ENCODE measurements around the gene THAP4. TPM values are rescaled to one million over a fixed set of nuclear protein-coding genes. Genes with fewer than 3 reads are reported as not detected.

THAP4 gene
- polyA plus RNA-seq, 1 of the 3 experiments (the other 2 are of a cell fraction): 64.7 TPM

DNA sequence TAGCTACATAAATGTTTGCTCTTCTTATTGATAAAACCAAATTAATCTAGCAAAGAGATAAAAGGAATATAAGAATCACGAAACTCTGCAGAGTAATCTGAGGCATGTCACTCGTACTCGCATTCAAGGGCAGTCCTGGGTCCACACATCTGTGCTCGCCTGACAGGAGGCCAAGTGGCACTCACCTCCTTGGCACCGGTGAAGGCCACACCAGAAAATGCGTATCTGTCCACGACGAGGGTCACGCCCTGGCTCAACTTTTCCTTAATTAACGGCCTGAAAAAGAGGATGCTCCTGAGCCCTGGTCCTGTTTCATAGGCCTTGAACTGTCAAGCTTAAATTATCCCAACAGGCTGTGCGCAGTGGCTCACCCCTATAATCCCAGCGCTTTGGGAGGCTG is 43.1 kb upstream of the THAP4 start:
- H3K4me3 ChIP-seq (ENCODE audit: low read depth in 2 of 2, low read length in 1 of 2): no peak overlapping the region
- no peaks in the 10 kb centered on the region for H3K9me2 ChIP-seq
- H3K4me2 ChIP-seq: peak overlapping the region; percentile 66; the same call in 1 of the 2 replicates
- no peaks in the 10 kb centered on the region for H3K9me3 ChIP-seq
- ChIA-PET CTCF (interaction anchor here (0.8 kb wide), 1 partner anchor 20 kb away, joined by 3 read pairs; no protein-coding TSS in a partner anchor), POLR2A (no interaction called here)
- peaks cover 7% of the 10 kb centered on the region; the same call in 1 of the 2 replicates for H4K20me1 ChIP-seq (ENCODE audit: insufficient read depth)
- H3K27me3 ChIP-seq (ENCODE audit: insufficient read depth): no peaks in the 10 kb centered on the region
- peaks cover 56% of the 10 kb centered on the region for H3K79me2 ChIP-seq (ENCODE audit: insufficient read depth)
- TF ChIP-seq FOSL2 (IDR thresholded peaks at IDR 0.05; ENCODE audit: borderline replicate concordance, low read depth) (no peak), POLR2AphosphoS5 (IDR thresholded peaks at IDR 0.05; ENCODE audit: low read depth, low read length) (no peak)
- H3K36me3 ChIP-seq (replicated peaks in 1 of 2; ENCODE audit: control insufficient read depth in 1 of 2, insufficient read depth in 2 of 2, low read length in 1 of 2): peaks cover 33 to 40% of the 10 kb centered on the region in 2 experiments
- H2AFZ ChIP-seq (ENCODE audit: low read depth): no peak overlapping the region
- no peak for DNase-seq
- H3K4me1 ChIP-seq (ENCODE audit: control insufficient read depth in 1 of 2, insufficient read depth in 2 of 2, low read depth in 1 of 2, low read length in 1 of 2): peaks cover 0 to 19% of the 10 kb centered on the region in 2 experiments; a peak in 2 of 4 replicates
- peak overlapping the region in 1 of 2 experiments; percentile 89; a peak in 2 of 4 replicates for H3K27ac ChIP-seq (ENCODE audit: low read depth in 2 of 2, low read length in 1 of 2)
- peaks cover 25% of the 10 kb centered on the region for H3F3A ChIP-seq (replicated peaks; ENCODE audit: insufficient read depth)
- 96% methylated on average over 11 of the region's 12 CpGs for WGBS (ENCODE audit: low lambda C conversion rate)
- H3K9ac ChIP-seq: no peak overlapping the region

DNA sequence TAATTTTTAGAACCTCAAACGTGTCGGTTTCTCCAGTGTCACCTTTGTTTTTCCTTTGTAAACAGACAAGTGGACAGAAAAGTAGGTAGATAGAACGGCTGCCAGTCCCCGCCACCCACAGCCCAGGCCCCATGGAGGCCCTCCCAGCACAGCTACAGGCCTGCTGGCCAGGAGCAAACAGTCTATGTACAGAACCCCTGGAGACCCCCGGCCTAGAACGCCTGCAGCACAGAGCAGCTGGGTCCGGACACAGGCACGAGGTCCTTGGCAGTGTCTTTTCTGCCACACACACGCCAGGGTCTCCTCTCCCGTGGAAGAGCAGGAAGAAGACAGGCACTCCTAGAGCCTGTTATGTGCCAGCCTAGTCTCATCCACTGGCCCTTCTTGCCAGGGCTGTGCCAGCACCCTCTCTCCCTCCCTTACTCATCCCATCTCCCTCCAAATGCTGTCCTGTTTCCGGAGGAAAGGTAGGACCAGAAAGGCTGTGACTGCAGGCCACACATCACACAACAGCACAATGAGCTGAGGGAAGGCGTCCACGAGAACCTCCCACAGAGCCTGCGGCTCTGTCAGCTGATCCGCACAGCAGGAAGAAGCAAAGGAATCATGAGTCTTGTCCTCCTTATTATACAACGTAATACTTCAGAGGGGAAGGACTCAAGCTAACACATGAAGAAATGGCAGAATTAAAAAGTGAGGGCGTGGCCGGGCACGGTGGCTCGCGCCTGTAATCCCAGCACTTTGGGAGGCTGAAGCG is 42.0 kb upstream of the THAP4 start:
- no peak overlapping the region for H2AFZ ChIP-seq (ENCODE audit: low read depth)
- H3K9me3 ChIP-seq: no peaks in the 10 kb centered on the region
- peaks cover 7% of the 10 kb centered on the region; the same call in 1 of the 2 replicates for H4K20me1 ChIP-seq (ENCODE audit: insufficient read depth)
- peaks cover 29% of the 10 kb centered on the region in 2 experiments for H3K36me3 ChIP-seq (replicated peaks in 1 of 2; ENCODE audit: control insufficient read depth in 1 of 2, insufficient read depth in 2 of 2, low read length in 1 of 2)
- H3K9ac ChIP-seq: no peak overlapping the region
- DNase-seq: no peak
- H3K9me2 ChIP-seq: no peaks in the 10 kb centered on the region
- no peaks in the 10 kb centered on the region for H3K27me3 ChIP-seq (ENCODE audit: insufficient read depth)
- peaks cover 45% of the 10 kb centered on the region for H3K79me2 ChIP-seq (ENCODE audit: insufficient read depth)
- POLR2A ChIA-PET: interaction anchor here (0.6 to 0.7 kb wide), 2 partner anchors 13 to 175 kb away, joined by 3 to 4 read pairs; no protein-coding TSS in a partner anchor
- H3K4me1 ChIP-seq (ENCODE audit: control insufficient read depth in 1 of 2, insufficient read depth in 2 of 2, low read depth in 1 of 2, low read length in 1 of 2): peaks cover 0 to 19% of the 10 kb centered on the region in 2 experiments; a peak in 2 of 4 replicates
- no peak overlapping the region for H3K27ac ChIP-seq (ENCODE audit: low read depth in 2 of 2, low read length in 1 of 2)
- H3K4me2 ChIP-seq: no peak overlapping the region
- CTCF ChIA-PET: interaction anchor here (0.8 to 1.4 kb wide), 2 partner anchors 14 to 19 kb away, joined by 3 read pairs; no protein-coding TSS in a partner anchor
- TF ChIP-seq RAD21 (IDR thresholded peaks at IDR 0.05; ENCODE audit: low read length) (no peak), FOSL2 (IDR thresholded peaks at IDR 0.05; ENCODE audit: borderline replicate concordance, low read depth) (no peak), NFIC (IDR thresholded peaks at IDR 0.05; ENCODE audit: borderline replicate concordance) (no peak), FOXM1 (IDR thresholded peaks at IDR 0.05; ENCODE audit: low read depth) (no peak), TEAD4 (IDR thresholded peaks at IDR 0.05; ENCODE audit: borderline replicate concordance, insufficient read depth) (no peak), RFX5 (IDR thresholded peaks at IDR 0.05; ENCODE audit: low read length) (no peak), FOXJ3 (CRISPR knock-in tag; IDR thresholded peaks at IDR 0.05) (no peak), MEF2A (IDR thresholded peaks at IDR 0.05; ENCODE audit: borderline replicate concordance, low read depth) (no peak), POLR2AphosphoS5 (IDR thresholded peaks at IDR 0.05; ENCODE audit: low read depth, low read length) (no peak), YY1 (IDR thresholded peaks at IDR 0.05; ENCODE audit: low read depth) (no peak), ELF1 (IDR thresholded peaks at IDR 0.05) (no peak)
- TF ChIP-seq, protein P1, sequence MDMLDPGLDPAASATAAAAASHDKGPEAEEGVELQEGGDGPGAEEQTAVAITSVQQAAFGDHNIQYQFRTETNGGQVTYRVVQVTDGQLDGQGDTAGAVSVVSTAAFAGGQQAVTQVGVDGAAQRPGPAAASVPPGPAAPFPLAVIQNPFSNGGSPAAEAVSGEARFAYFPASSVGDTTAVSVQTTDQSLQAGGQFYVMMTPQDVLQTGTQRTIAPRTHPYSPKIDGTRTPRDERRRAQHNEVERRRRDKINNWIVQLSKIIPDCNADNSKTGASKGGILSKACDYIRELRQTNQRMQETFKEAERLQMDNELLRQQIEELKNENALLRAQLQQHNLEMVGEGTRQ (IDR thresholded peaks at IDR 0.05; ENCODE audit: borderline replicate concordance, low read depth, low read length): no peak
- peaks cover 25% of the 10 kb centered on the region for H3F3A ChIP-seq (replicated peaks; ENCODE audit: insufficient read depth)
- WGBS (ENCODE audit: low lambda C conversion rate): 97% methylated on average over 18 of the region's 22 CpGs
- no peak overlapping the region for H3K4me3 ChIP-seq (ENCODE audit: low read depth in 2 of 2, low read length in 1 of 2)
